ENCODE data around the gene ZSWIM1. TPM values are rescaled to one million over a fixed set of nuclear protein-coding genes. Genes with fewer than 3 reads are reported as not detected.
"Not testable (repeated sequence)": the region's sequence is repeated elsewhere in the genome, so short reads cannot be mapped to it uniquely, and the experiment has no call there.

ZSWIM1 gene
- total RNA-seq, 4 donors from 2014 or later: 5.5 to 9.9 (median 7.0) TPM

DNA sequence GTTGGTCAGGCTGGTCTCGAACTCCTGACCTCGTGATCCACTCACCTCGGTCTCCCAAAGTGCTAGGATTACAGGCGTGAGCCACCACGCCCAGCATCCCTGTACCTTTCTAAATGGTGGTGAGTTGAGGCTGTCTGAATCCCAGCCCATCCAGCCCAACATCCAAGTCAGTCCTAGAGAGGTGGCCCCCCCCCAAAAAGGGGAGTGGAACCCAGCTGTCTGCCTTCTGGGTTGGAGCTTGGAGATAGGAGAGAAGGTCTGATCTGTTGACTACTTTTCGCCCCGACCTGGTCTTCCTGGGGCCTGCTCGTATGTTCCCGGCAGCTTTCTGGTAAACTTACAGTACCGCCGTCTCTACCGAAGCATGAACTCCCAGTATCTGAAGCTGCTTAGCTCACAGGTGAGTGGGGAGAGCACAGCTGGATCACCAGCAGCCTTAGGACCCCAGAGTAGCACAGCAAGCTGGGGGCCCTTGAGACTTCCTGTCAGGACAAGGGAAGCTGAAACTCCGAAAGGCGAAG, 15.7 kb downstream of the ZSWIM1 start:
- DNase-seq (ENCODE audit: low spot score): no peak
- TF ChIP-seq, protein P1, sequence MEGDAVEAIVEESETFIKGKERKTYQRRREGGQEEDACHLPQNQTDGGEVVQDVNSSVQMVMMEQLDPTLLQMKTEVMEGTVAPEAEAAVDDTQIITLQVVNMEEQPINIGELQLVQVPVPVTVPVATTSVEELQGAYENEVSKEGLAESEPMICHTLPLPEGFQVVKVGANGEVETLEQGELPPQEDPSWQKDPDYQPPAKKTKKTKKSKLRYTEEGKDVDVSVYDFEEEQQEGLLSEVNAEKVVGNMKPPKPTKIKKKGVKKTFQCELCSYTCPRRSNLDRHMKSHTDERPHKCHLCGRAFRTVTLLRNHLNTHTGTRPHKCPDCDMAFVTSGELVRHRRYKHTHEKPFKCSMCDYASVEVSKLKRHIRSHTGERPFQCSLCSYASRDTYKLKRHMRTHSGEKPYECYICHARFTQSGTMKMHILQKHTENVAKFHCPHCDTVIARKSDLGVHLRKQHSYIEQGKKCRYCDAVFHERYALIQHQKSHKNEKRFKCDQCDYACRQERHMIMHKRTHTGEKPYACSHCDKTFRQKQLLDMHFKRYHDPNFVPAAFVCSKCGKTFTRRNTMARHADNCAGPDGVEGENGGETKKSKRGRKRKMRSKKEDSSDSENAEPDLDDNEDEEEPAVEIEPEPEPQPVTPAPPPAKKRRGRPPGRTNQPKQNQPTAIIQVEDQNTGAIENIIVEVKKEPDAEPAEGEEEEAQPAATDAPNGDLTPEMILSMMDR (IDR thresholded peaks at IDR 0.05): no peak
- no peak for ATAC-seq (ENCODE audit: low FRiP score)

DNA sequence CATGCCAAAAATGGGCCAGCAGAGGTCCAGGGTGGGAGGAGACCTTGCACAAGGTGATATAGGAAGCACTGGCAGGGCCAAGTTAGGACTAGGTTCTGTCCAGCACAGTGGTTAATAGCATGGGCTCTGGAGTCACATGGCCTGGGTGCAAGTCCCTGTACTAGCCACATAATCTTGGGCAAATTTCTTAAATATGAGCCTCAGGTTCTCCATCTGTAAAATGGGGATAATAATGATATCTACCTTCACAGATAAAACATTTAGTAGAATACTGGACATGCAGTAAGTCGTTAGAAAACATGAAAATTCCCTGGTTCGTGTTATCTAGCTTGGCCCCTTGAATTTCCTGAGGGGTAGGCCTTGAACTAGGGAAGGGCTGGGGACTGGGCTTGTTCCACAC, 16.3 kb downstream of the ZSWIM1 start:
- TF ChIP-seq, protein P1 (IDR thresholded peaks at IDR 0.05): no peak
- ATAC-seq (ENCODE audit: low FRiP score): no peak
- DNase-seq (ENCODE audit: low spot score): no peak

DNA sequence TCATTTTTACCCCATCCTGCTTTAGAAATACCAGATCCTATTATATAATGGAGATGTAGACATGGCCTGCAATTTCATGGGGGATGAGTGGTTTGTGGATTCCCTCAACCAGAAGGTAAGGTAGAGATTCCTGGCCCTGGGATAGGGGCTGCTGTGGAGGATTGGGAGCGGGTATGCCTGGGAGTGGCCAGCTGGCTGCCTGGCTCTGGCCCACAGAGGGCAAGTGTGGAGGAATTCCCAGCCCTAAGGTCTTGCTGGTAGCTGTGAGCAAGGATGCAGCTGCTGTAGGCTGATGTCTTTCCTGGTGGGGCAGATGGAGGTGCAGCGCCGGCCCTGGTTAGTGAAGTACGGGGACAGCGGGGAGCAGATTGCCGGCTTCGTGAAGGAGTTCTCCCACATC, 16.7 kb downstream of the ZSWIM1 start:
- no peak for ATAC-seq (ENCODE audit: low FRiP score)
- no peak for DNase-seq (ENCODE audit: low spot score)
- TF ChIP-seq, protein P1 (IDR thresholded peaks at IDR 0.05): no peak

DNA sequence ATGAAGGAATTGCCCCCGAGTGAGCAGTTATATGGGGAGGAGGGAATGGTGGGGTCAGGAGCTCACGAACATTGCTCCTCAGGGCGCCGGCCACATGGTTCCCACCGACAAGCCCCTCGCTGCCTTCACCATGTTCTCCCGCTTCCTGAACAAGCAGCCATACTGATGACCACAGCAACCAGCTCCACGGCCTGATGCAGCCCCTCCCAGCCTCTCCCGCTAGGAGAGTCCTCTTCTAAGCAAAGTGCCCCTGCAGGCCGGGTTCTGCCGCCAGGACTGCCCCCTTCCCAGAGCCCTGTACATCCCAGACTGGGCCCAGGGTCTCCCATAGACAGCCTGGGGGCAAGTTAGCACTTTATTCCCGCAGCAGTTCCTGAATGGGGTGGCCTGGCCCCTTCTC, 17.3 kb downstream of the ZSWIM1 start:
- DNase-seq (ENCODE audit: low spot score) (no peak), ATAC-seq (ENCODE audit: low FRiP score) (no peak)
- TF ChIP-seq, protein P1 (IDR thresholded peaks at IDR 0.05): no peak

DNA sequence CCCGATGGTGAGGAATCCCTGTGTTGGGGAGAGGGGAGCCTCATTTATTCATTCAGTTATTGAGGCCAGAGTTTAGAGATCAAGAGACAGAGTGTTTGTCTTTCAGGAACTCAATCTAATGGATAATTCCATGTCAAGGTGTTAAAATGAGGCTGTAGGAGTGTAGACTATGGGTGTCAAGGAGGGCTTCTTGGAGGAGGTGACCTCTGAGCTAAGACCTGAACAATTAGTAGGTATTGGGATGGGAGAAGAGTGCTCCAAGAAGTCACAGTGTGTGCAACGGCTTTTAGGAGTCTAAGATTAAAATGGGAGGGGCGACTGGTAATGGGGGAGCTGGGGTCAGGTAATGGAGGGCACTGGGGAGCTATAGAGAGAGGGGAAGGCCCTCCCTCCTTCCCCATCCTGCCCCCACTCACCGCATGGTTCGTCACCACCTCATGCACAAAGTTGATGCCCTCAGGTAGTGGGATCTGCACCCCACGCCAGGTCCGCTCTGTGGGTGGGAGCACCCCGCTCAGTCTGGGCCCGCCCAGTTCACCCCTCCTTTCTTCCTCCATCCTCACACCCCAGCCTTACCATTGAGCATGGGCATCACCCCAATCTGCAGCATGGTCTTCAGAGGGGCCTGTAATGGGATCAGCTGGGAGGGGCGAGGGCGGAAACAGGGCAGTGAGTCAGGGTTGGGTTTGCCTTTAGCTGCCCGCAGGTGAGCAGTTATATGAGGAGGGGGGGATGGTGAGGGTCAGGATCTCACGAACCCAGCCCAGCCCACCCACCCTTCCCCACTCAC, 18.2 kb downstream of the ZSWIM1 start:
- ATAC-seq (ENCODE audit: low FRiP score): no peak
- TF ChIP-seq, protein P1 (IDR thresholded peaks at IDR 0.05): no peak
- no peak for DNase-seq (ENCODE audit: low spot score)

DNA sequence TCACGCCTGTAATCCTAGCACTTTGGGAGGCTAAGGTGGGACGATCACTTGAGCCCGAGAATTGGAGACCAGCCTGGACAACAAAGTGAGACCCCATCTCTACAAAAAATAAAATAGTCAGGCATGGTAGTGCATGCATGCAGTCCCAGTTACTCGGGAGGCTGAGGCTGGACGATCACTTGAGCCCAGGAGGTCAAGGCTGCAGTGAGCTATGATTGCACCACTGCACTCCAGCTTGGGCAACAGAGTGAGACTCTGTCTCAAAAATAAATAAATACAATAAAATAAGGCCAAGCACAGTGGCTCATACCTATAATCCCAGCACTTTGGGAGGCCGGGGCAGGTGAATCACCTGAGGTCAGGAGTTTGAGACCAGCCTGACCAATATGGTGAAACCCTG, 20.3 kb downstream of the ZSWIM1 start:
- not testable (repeated sequence) for ATAC-seq (ENCODE audit: low FRiP score); DNase-seq (ENCODE audit: low spot score)

DNA sequence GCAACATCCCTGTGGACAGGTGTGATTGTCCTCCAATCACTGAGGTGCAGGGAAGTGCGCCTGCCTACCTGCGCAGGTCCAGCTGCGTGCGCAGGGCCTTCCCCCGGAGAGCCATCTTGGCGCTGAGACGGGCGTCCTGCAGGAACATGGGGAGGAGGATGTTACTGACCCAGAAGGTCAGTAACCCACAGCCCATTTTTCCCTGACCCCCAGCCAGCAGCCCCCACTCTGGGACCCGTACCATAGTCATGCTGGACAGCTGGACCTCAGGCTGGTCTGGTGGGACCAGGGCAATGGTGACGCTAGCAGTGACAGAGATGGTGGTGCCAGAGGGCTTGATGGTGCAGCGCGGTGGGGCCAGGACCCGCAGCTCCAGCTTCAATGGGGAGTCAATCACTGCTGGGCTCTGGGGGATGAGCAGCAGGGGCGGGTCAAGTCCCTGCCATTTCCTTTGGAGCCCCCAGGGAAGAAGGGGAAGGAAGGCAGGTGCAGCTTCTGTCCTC, 21.2 kb downstream of the ZSWIM1 start:
- no peak for DNase-seq (ENCODE audit: low spot score)
- TF ChIP-seq, protein P1 (IDR thresholded peaks at IDR 0.05): no peak
- no peak for ATAC-seq (ENCODE audit: low FRiP score)
